GM18870 (cell line): Measurements from ENCODE around the gene SLC17A3.

Source experiments
- ATAC-seq: cut with Tn5 transposase; IDR thresholded peaks from one replicate; pipeline ENCODE4 v1.9.1; 2021; ENCODE audit warnings: moderate library complexity; ENCODE audit not compliant: unreplicated experiment

The SLC17A3 gene

DNA sequence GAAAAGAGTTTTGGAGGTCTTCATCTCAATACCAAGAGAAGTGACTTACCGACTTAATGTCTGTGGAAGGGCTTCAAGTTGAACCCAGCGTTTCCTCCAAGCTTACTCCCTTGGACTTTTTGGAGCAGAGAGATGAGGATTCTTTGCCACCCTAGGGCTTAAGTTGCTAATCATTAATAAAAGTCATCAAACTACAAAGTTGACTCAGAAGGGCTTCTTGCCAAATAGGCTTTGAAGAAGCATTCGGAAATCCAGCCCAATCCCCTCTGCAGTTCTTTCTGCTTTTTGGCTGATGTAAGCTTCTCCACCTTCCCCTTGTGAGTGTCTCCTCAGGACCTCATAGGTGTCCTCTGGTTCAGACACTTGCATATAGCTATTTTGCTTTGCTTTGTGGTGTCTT, at the start of gene SLC17A3:
TSS of gene SLC17A3 (minus strand) at position 126 of the 400 bp plus-strand sequence. CDS start 5,856 bp downstream, outside the sequence.
- no peak for ATAC-seq

DNA sequence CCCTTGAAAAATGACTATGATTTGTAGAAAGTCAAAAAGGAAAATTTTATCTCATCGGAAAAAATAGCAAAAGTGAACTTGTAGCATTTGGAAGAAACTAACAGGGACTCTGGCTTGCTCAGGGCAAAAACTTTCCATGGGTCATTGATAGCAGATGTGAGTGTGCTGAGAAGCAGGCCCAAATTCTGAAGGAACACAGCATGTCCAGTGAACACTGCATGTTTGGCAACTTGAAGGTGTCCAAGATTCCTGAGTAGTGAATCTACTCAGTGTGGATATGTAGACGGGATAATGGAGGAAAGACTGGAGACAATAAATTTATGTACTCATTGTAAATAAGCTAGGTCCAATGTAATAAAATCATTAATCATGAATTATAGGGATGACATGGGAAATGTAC, 48.3 kb upstream of the SLC17A3 start:
- ATAC-seq, result no peak

- no peak for ATAC-seq
Observed at GRCh38 chr6:25921525-25922203, 47.6 kb upstream of the SLC17A3 start.

DNA sequence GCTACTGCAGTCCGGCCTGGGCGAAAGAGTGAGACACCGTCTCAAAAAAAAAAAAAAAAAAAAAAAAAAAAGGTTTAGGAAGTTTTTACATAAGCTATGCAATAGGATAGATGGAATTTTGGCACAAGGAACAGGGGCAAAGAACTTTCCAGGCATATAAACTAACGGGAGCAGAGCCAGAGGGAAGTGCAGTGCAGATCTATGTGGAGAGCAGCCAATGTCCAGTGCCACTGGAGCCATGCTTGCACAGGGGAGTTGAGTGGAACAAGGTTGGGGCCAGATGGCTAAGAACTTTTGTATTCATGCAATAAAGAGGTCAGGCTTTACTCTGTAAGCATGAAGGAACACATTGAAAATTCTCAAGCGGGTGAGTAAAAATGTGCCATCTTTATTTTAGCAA, 45.6 kb upstream of the SLC17A3 start:
- no peak for ATAC-seq

DNA sequence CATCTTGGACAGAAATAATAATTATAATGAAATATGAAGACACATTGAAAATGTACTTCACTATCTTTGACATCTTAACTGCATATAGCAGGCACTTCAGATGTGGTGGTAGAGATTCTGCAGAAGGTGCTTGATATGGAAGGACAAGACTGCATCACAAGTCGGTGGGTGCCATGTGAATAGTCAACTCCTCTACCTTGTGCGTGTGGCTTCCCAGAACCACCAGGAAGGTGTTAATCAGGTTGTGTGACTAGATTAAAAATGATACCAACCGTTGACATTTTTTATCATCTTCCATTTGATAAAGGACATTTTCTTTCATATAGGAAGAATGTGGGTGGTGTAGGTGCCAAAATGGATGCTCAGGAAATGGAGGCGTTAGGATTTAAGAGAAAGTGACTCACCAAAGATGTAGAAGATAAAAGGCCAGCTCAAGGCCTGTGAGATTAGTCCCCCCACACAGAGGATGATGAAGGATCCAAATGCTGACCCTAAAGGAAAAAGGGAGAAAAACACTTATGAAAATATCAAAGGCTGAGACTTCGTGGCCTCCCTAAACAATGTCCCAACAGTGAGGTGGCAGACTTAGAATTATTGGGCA, 44.1 kb upstream of the SLC17A3 start:
- ATAC-seq, result no peak

GRCh38 chr6:25916789-25917490, 42.9 kb upstream of the SLC17A3 start:
- no peak for ATAC-seq

DNA sequence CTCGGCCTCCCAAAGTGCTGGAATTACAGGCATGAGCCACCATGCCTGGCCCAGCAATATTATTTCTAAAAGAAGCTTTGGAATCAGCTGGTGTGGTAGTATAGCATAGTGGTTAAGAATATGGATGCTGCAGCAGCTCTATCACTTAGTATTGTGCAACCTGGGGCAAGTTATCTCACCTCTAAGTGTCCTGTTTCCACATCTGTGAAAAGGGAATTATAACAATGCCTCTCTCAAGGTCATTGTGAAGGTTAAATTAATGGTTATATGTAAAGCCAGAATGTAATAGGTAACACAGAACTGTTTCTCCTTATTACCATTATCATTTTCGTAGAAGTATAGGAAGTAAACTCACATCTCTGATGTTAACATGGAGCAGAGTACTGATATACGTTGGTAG, 42.3 kb upstream of the SLC17A3 start:
- ATAC-seq, result no peak

GRCh38 chr6:25913741-25914140, 39.7 kb upstream of the SLC17A3 start:
- ATAC-seq, result no peak

DNA sequence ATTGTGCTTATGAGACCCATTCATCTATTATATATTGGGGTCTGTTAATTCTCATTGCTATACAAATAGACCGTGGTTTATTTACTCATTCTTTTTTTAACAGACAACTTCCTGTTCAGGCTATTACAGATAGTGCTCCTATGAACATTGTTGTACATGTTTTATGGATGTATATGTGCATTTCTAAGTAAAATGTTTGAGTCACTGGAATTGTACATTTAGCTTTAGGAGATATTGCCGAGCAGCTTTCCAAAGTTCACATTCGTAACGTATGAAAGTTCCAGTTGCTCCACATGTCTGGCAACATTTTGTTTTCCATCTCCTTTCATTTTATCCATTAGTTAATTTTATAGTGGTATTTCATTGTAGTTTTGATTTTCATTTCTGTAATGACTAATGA, 37.3 kb upstream of the SLC17A3 start:
- no peak for ATAC-seq

DNA sequence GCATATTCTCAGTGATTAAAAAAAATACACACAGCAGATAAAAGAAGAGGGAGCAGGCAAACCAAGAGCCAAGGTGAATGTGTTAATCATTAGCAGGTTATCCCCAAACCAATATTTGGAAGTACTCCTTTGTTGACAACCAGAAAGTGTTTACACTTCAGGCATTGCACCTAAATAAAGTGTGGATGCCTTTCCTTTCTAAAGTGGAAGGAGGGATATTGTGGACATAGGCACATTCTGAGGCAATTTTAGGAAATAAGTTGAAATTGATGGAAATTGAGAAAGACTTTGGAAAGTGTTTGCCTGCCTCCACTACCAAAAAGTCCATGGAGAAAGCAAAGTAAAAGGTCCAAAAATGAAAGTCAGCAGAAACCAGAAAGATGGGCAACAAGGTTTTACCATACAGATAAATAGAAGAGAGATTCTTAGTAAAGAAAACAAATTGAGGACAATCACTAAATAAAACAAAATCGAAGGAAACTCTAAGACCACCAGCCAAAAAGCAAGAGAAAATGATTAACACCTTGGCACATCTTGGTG, 33.5 kb upstream of the SLC17A3 start:
- ATAC-seq, result no peak

GRCh38 chr6:25903467-25904099, 29.5 kb upstream of the SLC17A3 start:
- no peak for ATAC-seq

- no peak for ATAC-seq
Observed at GRCh38 chr6:25902071-25902470, 28.0 kb upstream of the SLC17A3 start.

DNA sequence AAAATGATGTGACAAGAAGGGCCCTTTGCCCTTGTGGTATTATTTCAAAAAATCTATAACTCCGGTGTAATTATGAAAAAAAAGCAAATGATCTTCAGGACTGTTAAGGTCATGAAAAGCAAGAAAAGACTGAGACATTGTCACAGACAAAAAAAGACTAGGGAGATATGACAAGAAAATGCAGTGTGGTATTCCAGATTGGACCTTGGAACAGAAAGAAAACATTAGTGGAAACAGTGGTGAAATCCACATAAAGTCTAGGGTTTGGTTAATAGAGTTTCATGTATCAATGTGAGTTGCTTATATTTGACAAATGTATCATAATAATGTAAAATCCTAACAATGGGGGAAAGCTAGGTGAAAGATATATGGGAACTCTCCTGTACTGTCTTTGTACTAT, 26.8 kb upstream of the SLC17A3 start:
- ATAC-seq, result no peak

DNA sequence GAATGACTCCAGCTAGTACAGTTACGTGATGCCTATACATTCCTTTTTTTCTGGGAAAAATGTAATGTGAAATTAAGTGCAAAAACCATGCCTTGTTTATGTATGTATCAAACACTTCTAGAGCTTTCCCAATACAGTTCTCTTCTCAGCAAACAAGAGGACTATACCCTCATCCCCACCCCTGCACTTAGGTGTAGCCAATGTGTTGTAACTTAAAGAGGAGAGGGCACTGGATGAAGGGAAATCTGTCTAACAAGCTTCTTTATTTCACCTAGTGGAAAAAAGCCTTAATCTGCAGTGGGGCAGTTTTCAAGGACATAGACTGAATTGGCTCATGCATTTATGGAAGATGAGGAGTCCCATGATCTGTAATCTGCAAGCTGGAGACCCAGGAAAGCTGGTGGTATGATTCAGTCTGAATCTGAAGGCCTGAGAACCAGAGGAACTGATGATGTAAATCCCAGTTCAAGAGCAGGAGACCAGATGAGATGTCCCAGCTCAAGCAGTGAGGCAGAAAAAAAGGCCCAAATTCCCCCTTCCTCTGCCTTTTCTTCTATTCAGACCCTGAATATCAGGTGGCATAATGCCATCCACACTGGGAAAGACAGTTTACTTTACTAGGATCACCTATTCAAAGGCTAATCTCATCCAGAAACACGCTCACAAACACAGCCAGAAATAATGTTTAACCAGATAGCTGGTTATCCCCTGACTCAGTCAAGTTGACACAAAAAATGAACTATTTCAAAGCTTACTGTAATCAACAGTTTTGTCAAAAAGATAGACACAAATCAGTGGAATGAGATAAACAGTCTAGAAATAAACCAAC, 25.8 kb upstream of the SLC17A3 start:
- ATAC-seq, result no peak

- ATAC-seq, result no peak
Observed at GRCh38 chr6:25899123-25899522, 25.1 kb upstream of the SLC17A3 start.

GRCh38 chr6:25898289-25898977, 24.4 kb upstream of the SLC17A3 start:
- no peak for ATAC-seq

DNA sequence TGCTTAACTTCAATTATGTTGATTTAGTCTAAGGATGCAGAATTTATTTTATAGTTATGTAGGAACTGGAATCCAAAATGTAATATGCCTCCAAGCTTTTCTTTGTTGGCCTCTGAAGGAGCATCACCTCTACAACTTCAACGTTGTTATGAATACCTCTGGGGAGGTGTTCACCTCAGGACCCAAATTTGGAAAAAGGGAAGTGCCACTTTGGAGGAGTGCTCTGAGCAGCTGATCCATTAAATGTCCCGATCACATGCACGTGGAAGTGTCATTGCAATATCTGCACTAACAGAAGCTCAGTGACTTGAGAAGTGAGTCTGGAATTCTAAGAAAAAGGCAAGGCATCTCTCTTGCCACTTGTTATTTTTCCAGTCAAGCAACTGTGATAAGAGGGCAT, 22.2 kb upstream of the SLC17A3 start:
- no peak for ATAC-seq

- no peak for ATAC-seq
Observed at GRCh38 chr6:25895771-25896170, 21.7 kb upstream of the SLC17A3 start.

- no peak for ATAC-seq
Observed at GRCh38 chr6:25893778-25894177, 19.7 kb upstream of the SLC17A3 start.

DNA sequence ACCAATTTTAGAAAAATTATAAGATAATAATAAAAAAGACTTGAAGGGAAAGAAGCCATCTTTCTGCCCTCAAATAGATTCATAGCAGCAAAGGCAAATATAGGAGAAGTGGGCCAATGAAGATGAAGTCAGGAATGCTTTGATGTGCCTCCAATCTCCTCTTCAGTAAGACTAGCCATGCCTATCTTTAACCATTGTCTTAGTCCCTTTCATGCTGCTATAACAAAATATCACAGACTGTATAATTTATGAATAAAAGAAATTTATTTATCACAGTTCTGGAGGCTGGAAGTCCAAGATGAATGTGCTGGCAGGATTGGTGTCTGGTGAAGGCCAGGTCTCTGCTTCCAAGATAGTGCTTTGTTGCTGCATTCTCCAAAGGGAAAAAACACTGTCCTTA, 18.8 kb upstream of the SLC17A3 start:
- no peak for ATAC-seq
